ENCODE data around the gene HBA2. TPM values are rescaled to one million over a fixed set of nuclear protein-coding genes. Genes with fewer than 3 reads are reported as not detected.
"Not testable (repeated sequence)": the region's sequence is repeated elsewhere in the genome, so short reads cannot be mapped to it uniquely, and the experiment has no call there.

The HBA2 gene
- total RNA-seq, 1 donor from 2014 or later = 803 TPM

DNA sequence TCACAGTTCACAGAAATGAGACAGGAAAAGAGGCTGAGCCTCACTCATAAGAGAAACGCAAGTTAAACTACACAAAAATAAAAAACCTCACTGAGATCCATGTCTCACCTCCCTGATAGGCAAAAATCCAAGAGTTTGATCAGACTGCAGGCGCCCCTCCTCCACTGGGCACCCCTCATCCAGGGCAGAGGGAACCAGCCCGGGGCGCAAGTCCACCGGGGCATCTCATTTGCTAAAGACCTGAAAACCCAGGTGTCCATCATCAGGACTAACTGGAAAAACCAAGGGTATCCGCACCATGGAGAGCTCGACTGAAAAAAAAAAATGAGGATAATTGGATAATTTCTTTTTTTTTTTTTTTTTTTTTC is 17.7 kb upstream of the HBA2 start:
- no peak for DNase-seq

DNA sequence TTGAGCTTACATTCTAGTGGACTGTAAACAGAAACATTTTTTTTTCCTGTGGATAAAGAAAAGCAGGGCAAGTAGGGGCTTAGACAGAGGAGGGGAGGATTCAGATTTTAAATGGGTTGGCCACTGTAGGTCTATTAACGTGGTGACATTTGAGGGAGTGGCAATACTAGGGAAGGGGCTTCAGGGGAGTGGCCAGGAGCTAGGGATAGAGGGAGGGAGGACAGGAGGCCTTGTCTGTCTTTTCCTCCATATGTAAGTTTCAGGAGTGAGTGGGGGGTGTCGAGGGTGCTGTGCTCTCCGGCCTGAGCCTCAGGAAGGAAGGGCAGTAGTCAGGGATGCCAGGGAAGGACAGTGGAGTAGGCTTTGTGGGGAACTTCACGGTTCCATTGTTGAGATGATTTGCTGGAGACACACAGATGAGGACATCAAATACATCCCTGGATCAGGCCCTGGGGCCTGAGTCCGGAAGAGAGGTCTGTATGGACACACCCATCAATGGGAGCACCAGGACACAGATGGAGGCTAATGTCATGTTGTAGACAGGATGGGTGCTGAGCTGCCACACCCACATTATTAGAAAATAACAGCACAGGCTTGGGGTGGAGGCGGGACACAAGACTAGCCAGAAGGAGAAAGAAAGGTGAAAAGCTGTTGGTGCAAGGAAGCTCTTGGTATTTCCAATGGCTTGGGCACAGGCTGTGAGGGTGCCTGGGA is 13.4 kb upstream of the HBA2 start:
- DNase-seq = no peak

DNA sequence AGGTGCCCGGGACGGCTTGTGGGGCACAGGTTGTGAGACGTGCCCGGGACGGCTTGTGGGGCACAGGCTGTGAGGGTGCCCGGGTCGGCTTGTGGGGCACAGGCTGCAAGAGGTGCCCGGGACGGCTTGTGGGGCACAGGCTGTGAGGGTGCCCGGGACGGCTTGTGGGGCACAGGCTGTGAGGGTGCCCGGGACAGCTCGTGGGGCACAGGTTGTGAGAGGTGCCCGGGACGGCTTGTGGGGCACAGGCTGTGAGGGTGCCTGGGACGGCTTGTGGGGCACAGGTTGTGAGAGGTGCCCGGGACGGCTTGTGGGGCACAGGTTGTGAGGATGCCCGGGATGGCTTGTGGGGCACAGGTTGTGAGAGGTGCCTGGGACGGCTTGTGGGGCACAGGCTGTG is 12.4 kb upstream of the HBA2 start:
- not testable (repeated sequence) for DNase-seq

DNA sequence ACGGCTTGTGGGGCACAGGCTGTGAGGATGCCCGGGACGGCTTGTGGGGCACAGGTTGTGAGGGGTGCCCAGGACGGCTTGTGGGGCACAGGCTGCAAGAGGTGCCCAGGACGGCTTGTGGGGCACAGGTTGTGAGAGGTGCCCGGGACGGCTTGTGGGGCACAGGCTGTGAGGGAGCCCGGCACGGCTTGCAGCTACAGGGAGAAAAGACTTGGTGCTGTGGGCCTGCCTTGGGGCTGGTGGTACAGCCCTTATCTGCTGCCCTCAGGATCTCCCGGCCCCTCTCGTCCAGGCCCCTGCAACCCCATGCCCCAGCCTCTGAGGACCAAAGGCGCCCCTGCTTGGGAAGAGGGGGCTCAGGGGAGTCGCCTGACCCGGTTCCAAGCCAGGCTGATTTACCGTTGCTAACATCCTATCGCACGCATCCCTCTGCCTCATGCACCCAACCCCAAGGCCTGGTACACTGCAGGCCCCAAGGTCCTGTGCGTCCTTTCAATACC is 11.9 kb upstream of the HBA2 start:
- no peak for DNase-seq

DNA sequence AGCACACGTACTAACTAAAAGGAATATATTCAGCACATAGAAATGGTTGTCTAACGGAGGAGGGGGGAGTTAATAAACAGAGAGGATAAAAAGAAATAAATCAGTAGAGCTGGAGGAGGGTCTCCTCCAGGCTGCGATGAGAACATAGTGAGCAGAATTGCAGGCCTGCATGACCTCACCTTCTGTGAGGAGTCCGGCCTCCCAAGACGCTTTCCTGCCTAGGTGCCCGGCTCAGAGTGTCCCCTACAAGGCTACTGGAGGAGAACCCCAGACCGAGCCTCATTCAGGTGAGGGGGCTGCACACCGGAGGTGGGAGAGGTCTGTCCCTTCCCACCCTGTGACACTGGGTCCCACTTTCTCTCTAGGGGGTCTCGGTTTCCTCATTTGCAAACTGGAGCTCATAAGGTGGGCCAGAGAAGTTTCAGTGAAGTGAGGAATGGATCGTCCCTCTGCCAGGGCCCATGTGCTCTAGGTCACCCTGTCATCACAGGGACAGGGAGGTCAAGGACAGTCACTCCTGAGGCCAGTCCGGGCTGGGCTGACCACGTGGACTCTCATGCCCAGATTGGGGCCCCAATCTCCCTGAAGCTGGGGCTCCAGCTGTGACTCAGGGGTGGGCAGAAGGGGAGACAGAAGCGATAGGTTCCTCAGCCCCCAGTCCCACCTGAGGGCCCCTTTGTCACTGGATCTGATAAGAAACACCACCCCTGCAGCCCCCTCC is 10.2 kb upstream of the HBA2 start:
- DNase-seq = no peak

DNA sequence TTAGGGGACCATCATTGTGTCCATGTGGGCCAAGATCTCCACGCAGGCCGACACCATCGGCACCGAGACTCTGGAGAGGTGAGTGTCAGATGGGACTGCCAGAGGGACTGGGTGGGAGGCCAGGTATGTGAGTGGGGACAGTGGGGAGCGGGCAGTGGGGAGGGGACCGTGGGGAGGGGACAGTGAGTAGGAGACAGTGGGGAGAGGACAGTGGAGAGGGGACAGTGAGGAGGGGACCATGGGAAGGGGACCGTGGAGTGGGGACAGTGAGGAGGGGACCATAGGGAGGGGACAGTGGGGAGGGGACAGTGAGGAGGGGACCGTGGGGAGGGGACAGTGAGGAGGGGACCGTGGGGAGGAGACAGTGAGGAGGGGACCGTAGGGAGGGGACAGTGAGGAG is 9.5 kb upstream of the HBA2 start:
- DNase-seq = not testable (repeated sequence)

DNA sequence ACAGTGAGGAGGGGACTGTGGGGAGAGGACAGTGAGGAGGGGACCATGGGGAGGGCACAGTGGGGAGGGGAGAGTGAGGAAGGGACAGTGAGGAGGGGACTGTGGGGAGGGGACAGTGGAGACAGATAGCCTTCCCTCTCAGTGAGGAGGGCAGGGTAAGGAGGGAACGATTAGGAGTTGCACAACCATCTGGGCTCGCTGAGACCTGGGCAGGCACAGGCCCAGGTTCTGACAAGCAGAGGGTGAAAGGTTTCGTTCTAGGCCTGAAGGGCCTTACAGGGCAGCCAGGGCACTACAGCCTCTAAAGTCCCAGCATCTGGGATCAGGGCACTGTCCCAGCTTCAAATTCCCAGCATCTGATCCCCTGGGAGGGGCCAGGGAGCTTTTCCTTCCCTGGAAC is 9.0 kb upstream of the HBA2 start:
- not testable (repeated sequence) for DNase-seq

DNA sequence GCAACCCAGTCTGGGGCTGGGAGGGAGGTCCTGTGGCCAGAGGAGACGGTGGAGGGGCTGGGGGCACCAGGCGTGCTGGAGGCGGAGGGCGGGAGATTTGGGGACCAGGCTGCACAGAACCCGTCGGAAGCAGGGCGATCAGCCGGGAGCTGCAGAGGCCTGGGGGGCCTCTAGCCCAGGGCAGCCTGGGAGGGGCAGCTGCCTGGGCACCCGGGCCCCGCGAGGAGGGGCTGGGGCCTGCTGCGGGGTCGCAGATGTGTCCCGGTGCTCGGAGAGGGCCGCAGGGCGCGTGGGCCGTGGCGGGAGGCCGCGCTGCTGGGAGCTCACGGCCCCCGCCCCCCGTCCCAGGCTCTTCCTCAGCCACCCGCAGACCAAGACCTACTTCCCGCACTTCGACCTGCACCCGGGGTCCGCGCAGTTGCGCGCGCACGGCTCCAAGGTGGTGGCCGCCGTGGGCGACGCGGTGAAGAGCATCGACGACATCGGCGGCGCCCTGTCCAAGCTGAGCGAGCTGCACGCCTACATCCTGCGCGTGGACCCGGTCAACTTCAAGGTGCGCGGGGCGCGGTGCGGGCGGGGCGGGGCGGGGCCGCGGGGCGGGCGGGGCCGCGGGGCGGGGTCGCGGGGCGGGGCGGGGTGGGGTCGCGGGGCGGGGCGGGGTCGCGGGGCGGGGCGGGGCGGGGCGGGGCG is 8.4 kb upstream of the HBA2 start:
- not testable (repeated sequence) for DNase-seq

DNA sequence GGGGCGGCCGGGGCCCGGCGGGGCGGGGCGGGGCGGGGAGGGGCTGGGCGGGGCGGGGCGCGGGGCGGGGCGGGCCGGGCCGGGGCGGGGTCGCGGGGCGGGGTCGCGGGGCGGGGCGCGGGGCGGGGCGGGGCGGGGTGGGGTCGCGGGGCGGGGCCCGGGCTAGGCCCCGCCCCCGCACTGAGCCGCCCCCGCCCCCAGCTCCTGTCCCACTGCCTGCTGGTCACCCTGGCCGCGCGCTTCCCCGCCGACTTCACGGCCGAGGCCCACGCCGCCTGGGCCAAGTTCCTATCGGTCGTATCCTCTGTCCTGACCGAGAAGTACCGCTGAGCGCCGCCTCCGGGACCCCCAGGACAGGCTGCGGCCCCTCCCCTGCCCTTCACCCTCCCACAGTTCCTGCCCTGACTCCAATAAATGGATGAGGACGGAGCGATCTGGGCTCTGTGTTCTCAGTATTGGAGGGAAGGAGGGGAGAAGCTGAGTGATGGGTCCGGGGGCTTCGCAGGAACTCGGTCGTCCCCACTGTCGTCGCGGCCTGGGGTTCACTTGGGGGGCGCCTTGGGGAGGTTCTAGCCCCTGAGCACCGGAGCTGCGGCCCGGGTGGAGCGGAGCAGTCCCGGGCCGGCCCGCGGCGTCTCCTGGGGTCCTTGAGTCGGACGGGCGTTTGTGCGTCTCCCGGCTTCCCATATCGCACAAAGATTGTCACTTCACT is 7.7 kb upstream of the HBA2 start:
- no peak for DNase-seq

DNA sequence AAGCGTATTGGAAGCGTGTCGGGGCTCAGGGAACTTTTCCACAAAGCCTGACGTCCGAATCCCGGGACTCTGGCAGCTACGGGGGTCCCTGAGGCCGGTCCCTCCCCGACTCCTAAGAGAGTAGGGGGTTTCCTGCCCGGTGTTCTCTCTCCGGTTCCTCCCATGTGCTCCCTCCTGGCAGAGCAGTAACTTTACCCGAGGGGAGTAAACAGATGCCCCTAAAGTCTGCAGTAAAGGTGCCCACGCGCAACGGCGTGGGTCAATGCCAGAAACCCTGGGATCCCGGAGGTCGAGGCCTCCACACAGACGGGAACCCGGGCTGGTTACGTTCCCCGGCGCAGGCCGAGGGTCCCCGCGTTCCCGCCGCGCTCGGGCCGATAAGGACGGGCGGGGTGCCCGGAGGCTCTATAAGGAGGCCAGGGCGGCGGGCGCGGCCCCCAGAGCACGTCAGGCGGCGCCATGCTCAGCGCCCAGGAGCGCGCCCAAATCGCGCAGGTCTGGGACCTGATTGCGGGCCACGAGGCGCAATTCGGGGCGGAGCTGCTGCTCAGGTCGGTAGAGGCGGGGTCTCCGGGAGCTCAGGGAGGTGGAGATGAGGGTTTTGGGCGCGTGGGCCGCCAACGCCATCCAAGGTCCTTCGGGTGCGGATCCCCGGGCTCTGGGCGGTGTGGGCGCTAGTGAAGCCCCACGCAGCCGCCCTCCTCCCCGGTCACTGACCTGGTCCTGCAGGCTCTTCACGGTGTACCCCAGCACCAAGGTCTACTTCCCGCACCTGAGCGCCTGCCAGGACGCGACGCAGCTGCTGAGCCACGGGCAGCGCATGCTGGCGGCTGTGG is 6.9 kb upstream of the HBA2 start, which contains the start of gene HBM:
TSS of gene HBM (plus strand) at position 440 of the 836 bp plus-strand sequence. CDS start at position 460, 20 bp downstream.
- DNase-seq = no peak

DNA sequence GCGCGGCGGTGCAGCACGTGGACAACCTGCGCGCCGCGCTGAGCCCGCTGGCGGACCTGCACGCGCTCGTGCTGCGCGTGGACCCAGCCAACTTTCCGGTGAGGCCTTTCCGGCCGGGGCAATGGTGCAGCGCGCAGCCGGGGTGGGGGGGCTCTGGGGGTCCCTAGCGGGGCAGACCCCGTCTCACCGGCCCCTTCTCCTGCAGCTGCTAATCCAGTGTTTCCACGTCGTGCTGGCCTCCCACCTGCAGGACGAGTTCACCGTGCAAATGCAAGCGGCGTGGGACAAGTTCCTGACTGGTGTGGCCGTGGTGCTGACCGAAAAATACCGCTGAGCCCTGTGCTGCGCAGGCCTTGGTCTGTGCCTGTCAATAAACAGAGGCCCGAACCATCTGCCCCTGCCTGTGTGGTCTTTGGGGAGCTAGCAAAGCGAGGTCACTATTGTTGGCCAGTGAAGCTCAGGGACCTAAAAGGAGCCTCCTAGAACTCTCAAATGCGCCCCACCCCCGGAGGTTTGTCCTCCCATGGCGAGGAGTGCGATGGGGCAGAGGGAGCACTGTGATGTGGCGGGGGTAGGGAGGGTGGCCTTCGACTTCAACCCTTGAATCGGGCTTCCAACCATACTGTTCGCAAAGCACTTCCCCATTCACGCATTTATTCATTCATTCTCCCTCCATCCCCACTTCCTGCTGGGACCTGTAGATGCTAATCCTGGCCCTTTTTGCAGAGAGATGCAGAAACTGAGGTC is 6.1 kb upstream of the HBA2 start:
- DNase-seq = no peak

DNA sequence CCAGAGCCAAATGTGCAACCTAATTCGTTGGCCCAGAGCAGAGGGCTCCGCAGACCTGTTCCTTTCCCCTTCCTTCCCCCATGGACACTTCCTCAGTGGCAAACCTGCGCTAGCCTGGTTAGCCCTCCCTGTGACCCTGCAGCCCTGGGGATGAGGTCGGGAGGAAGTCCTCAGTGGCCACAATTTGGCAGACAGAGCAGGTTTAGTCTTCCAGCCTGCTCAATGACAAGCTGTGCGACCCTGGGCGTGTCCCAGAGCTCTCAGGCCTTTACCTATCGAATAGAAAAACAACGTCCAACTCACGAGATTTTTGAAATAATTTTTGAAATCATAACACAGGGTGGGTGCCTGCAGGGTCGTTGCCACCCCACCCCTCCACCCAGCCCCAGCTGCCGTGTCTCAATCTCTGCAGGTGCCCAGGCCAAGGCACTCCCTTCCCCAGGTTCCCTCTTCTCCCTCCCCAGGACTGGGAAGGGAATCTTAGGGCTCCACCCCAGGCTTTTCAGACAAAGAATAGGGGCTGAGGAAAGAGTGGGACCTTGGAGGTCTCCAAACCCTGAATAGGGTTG is 5.5 kb upstream of the HBA2 start:
- DNase-seq = no peak

DNA sequence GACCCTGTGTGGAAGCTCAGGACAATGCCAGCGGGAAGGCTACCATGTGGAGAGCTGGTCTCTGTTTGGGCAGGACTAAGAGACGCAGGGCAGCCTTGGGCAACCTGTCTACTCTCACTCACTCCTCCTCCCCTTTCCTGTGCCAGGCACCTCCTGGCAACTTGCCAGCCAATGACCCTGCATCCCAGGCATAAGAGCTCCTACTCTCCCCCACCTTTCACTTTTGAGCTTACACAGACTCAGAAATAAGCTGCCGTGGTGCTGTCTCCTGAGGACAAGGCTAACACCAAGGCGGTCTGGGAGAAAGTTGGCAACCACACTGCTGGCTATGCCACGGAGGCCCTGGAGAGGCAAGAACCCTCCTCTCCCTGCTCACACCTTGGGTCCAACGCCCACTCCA is 4.3 kb upstream of the HBA2 start:
- no peak for DNase-seq

DNA sequence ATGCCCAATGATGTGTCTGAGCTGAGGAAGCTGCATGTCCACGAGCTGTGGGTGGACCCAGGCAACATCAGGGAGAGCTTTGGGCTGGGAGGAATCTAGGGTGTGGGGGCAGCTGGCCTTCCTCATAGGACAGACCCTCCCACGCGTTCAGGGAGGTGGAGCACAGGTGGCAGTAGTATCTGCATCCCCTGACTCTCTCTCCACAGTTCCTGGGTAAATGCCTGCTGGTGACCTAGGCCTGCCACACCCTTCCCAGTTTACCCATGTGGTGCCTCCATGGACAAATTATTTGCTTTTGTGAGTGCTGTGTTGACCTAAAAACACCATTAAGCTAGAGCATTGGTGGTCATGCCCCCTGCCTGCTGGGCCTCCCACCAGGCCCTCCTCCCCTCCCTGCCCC is 3.7 kb upstream of the HBA2 start:
- no peak for DNase-seq

DNA sequence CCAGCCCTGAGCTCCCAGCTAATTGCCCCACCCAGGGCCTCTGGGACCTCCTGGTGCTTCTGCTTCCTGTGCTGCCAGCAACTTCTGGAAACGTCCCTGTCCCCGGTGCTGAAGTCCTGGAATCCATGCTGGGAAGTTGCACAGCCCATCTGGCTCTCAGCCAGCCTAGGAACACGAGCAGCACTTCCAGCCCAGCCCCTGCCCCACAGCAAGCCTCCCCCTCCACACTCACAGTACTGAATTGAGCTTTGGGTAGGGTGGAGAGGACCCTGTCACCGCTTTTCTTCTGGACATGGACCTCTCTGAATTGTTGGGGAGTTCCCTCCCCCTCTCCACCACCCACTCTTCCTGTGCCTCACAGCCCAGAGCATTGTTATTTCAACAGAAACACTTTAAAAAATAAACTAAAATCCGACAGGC is 2.6 kb upstream of the HBA2 start:
- peak; percentile 44 for DNase-seq

DNA sequence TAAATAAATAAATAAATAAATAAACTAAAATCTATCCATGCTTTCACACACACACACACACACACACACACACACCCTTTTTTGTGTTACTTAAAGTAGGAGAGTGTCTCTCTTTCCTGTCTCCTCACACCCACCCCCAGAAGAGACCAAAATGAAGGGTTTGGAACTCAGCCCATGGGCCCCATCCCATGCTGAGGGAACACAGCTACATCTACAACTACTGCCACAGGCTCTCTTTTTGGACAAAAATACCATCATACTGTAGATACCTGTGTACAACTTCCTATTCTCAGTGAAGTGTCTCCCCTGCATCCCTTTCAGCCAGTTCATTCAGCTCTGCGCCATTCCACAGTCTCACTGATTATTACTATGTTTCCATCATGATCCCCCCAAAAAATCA is 1.9 kb upstream of the HBA2 start:
- no peak for DNase-seq

DNA sequence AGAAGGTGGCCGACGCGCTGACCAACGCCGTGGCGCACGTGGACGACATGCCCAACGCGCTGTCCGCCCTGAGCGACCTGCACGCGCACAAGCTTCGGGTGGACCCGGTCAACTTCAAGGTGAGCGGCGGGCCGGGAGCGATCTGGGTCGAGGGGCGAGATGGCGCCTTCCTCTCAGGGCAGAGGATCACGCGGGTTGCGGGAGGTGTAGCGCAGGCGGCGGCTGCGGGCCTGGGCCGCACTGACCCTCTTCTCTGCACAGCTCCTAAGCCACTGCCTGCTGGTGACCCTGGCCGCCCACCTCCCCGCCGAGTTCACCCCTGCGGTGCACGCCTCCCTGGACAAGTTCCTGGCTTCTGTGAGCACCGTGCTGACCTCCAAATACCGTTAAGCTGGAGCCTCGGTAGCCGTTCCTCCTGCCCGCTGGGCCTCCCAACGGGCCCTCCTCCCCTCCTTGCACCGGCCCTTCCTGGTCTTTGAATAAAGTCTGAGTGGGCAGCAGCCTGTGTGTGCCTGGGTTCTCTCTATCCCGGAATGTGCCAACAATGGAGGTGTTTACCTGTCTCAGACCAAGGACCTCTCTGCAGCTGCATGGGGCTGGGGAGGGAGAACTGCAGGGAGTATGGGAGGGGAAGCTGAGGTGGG is 657 bp downstream of the HBA2 start:
- DNase-seq = not testable (repeated sequence)

DNA sequence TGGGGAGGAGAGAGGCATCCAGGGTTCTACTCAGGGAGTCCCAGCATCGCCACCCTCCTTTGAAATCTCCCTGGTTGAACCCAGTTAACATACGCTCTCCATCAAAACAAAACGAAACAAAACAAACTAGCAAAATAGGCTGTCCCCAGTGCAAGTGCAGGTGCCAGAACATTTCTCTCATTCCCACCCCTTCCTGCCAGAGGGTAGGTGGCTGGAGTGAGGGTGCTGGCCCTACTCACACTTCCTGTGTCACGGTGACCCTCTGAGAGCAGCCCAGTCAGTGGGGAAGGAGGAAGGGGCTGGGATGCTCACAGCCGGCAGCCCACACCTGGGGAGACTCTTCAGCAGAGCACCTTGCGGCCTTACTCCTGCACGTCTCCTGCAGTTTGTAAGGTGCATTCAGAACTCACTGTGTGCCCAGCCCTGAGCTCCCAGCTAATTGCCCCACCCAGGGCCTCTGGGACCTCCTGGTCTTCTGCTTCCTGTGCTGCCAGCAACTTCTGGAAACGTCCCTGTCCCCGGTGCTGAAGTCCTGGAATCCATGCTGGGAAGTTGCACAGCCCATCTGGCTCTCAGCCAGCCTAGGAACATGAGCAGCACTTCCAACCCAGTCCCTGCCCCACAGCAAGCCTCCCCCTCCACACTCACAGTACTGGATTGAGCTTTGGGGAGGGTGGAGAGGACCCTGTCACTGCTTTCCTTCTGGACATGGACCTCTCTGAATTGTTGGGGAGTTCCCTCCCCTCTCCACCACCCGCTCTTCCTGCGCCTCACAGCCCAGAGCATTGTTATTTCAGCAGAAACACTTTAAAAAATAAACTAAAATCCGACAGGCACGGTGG is 1.5 kb downstream of the HBA2 start:
- DNase-seq = peak; percentile 60

All from tongue (tissue), 2 donors.